A673 (cell line): ENCODE measurements around the gene ZNF57.

ENCODE experiments used
- EZH2 ChIP-seq: fragments of 200-600 bp; sonication (generic); IDR thresholded peaks from 2 replicates; pipeline ENCODE4 v1.6.1; 2017; ENCODE audit warnings: borderline replicate concordance, low read depth, mild to moderate bottlenecking, mixed read lengths, antibody characterized with exemption, low read length; ENCODE audit not compliant: poor library complexity, severe bottlenecking
- TF ChIP-seq, protein P1 (sequence below): fragments of 300-800, 200-600 bp; sonication (generic); conservative IDR thresholded peaks from 2 replicates; pipeline ENCODE4 v1.5.1; 2017; ENCODE audit warnings: low read depth, mild to moderate bottlenecking, antibody characterized with exemption, low read length, moderate library complexity, mixed read lengths

DNA sequence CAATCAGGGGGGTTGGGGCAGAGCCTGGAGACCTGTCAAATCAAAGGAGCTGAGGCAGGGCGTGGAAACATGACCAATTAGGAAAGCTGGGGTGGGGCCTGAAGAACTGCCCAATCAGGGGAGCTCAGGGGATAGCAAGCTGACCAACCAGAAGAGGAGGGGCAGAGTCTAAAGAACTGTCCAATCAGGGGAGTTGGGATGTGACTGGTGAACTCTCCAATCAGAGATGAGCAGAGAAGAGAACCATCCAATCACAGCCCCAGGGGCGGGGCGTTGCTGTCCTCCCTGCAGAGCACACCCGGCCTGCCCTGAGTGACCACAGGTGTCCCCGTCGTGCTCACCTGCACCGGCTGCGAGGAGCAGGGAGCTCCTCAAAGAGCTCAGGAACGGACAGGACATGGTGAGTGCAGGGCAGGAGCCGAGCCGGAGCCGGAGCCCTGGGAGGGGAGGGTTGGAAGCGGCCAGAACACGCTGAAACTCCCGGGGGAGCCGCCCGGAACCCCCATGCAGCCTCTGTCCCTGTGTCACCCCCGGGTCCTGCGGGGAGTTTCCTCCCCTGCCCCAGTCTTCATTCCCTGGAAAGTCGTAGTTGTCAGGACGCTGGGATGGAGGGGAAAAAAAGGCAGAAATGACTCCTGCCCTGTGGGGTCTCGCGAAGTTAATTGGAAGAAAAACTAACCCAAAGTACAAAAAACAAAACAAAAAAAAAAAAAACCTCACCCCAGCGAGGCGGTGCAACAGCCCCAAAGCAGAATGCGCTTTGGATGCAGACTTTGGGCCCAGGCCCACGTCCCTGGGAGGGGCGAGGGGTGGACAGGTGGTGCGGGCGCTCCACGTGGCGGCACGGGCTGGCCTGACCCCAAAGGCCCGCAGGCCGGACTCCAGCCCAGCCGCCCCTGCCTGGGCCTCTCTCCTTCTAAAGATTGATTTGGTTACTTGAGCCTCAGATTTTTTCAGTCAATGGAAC is 33.4 kb upstream of the ZNF57 start, which contains the start of gene ZNF556:
- TF ChIP-seq, protein P1, sequence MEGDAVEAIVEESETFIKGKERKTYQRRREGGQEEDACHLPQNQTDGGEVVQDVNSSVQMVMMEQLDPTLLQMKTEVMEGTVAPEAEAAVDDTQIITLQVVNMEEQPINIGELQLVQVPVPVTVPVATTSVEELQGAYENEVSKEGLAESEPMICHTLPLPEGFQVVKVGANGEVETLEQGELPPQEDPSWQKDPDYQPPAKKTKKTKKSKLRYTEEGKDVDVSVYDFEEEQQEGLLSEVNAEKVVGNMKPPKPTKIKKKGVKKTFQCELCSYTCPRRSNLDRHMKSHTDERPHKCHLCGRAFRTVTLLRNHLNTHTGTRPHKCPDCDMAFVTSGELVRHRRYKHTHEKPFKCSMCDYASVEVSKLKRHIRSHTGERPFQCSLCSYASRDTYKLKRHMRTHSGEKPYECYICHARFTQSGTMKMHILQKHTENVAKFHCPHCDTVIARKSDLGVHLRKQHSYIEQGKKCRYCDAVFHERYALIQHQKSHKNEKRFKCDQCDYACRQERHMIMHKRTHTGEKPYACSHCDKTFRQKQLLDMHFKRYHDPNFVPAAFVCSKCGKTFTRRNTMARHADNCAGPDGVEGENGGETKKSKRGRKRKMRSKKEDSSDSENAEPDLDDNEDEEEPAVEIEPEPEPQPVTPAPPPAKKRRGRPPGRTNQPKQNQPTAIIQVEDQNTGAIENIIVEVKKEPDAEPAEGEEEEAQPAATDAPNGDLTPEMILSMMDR = no peak
- TF ChIP-seq EZH2 = no peak
